Measurements from ENCODE around the gene PRKG1.

GRCh38 chr10:51638211-51638610 is 563.9 kb downstream of the PRKG1 start:
- TF ChIP-seq CTCF (IDR thresholded peaks at IDR 0.05), result no peak
- no peak for TF ChIP-seq ZFX (IDR thresholded peaks at IDR 0.05; ENCODE audit: borderline replicate concordance)
